OCI-LY1 (cell line): ENCODE measurements around the gene TOR1AIP1.

Source experiments
- CTCF ChIP-seq: fragments of 200-600 bp; sonication (generic), shearing (Covaris generic); IDR thresholded peaks from 2 replicates; pipeline ENCODE4 v1.5.1; 2017; ENCODE audit warnings: mild to moderate bottlenecking, antibody characterized with exemption, low read length, moderate library complexity, mixed read lengths
- EZH2 ChIP-seq: fragments of 200-600 bp; sonication (generic), shearing (Covaris generic); IDR thresholded peaks from 2 replicates; pipeline ENCODE4 v1.8.0; 2017; ENCODE audit warnings: borderline replicate concordance, mixed run types, mild to moderate bottlenecking, antibody characterized with exemption, low read length, moderate library complexity, mixed read lengths

GRCh38 chr1:179875596-179876299 is 6.3 kb upstream of the TOR1AIP1 start:
- TF ChIP-seq CTCF (no peak), EZH2 (no peak)
